Neural progenitor cell (in vitro differentiated cells): ENCODE measurements around the gene CHD2.

ENCODE experiments used
- EZH2 ChIP-seq: fragments of 200-600 bp; sonication (generic); IDR thresholded peaks from 2 replicates; pipeline ENCODE4 v1.6.1; 2017; ENCODE audit warnings: antibody characterized with exemption, mild to moderate bottlenecking, moderate library complexity
- TF ChIP-seq, protein P1 (sequence below): fragments of 200-600 bp; sonication (generic); IDR thresholded peaks from 2 replicates; pipeline ENCODE4 v1.5.1; 2017; ENCODE audit warnings: antibody characterized with exemption, mild to moderate bottlenecking

- no peak for TF ChIP-seq EZH2
- TF ChIP-seq, protein P1, sequence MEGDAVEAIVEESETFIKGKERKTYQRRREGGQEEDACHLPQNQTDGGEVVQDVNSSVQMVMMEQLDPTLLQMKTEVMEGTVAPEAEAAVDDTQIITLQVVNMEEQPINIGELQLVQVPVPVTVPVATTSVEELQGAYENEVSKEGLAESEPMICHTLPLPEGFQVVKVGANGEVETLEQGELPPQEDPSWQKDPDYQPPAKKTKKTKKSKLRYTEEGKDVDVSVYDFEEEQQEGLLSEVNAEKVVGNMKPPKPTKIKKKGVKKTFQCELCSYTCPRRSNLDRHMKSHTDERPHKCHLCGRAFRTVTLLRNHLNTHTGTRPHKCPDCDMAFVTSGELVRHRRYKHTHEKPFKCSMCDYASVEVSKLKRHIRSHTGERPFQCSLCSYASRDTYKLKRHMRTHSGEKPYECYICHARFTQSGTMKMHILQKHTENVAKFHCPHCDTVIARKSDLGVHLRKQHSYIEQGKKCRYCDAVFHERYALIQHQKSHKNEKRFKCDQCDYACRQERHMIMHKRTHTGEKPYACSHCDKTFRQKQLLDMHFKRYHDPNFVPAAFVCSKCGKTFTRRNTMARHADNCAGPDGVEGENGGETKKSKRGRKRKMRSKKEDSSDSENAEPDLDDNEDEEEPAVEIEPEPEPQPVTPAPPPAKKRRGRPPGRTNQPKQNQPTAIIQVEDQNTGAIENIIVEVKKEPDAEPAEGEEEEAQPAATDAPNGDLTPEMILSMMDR, result no peak
These were observed 20.6 kb downstream of the CHD2 start for GRCh38 chr15:92920595-92921161.
